GM12892 (cell line): ENCODE measurements around the gene PROZ.
"Not testable (repeated sequence)": the region's sequence is repeated elsewhere in the genome, so short reads cannot be mapped to it uniquely, and the experiment has no call there.

Experiments used
- DNase-seq: peaks from one replicate; pipeline ENCODE4 v3.0.0; 2011; ENCODE audit not compliant: insufficient read length
- FAIRE-seq: peaks from 2 replicates; lab custom pipeline; 2011; peaks lifted over from hg19 to GRCh38; lab: Jason Lieb, UNC
- POLR2A ChIP-seq: IDR thresholded peaks from 2 replicates; pipeline ENCODE4 v1.6.1; 2011; ENCODE audit warnings: low read depth, low read length, control low read depth
- POLR2AphosphoS5 ChIP-seq: IDR thresholded peaks from 2 replicates; pipeline ENCODE4 v1.6.1; 2011; ENCODE audit warnings: low read depth, low read length, control low read depth
- TAF1 ChIP-seq: IDR thresholded peaks from 2 replicates; pipeline ENCODE4 v1.6.1; 2011; ENCODE audit warnings: low read depth, mild to moderate bottlenecking, control low read depth, low read length, borderline replicate concordance

The PROZ gene

GRCh38 chr13:113155201-113155600 is 3.2 kb upstream of the PROZ start:
- FAIRE-seq = no peak
- TF ChIP-seq TAF1 = no peak
- no peak for TF ChIP-seq POLR2A
- no peak for TF ChIP-seq POLR2AphosphoS5
- no peak for DNase-seq

GRCh38 chr13:113155982-113156655 is 2.3 kb upstream of the PROZ start:
- FAIRE-seq (no peak), DNase-seq (no peak)
- no peak for TF ChIP-seq POLR2AphosphoS5
- no peak for TF ChIP-seq POLR2A
- TF ChIP-seq TAF1 = no peak

DNA sequence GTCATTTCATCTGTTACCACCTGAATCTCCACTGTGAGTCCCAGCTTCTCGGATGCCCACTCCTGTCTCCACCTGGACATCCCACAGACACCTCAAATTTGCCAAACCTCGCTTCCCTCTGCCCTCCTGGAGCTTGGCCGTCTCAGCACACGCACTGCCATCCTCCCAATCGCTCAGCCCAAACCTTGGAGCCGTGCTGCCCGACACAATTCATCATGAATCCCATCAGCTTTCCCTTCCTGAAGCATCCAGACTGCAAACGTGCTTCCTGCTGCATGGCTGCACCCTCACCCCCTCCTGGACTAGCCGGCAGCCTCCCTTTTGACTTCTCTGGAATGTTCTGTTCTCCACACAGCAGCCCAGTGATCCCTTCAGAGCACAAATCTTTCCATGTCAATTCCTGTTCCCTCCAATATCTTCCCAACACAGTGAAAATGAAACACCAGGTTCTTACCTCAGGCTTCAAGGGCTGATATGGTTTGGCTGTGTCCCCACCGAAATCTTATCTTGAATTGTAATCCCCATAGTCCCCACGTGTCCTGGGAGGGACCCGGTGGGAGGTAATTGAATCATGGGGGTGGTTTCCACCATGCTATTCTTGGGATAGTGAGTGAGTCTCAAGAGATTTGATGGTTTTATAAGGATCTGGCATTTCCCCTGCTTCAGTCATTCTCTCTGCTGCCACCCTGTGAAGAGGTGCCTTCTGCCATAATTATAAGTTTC is 1.1 kb upstream of the PROZ start:
- FAIRE-seq (no peak), DNase-seq (no peak)
- TF ChIP-seq POLR2AphosphoS5 (no peak), TAF1 (no peak), POLR2A (no peak)

DNA sequence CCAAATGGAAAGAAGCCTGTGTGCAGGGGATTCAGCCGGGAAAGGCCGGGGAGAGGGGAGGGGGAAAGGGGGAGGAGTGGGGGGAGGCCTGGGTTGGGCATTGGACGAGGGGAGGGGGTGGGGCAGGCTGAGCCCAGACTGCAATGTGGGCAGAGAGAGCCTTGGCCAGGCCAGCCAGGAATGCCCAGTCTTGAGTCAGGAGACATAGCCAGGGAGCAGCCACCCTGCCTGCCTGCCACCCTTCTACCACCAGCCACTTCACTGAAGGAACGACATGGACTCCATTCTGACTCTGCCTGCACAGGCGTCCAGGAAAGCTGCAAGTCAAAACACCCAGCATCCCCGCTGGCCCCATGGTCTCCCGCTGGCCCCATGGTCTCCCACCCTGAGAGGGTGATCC is 498 bp downstream of the PROZ start:
- no peak for FAIRE-seq
- DNase-seq = no peak

GRCh38 chr13:113159701-113160100 is 1.3 kb downstream of the PROZ start:
- DNase-seq (no peak), FAIRE-seq (no peak)
- TF ChIP-seq TAF1 (no peak), POLR2AphosphoS5 (no peak), POLR2A (no peak)

More for the DNA sequence above, 498 bp downstream of the PROZ start:
- TF ChIP-seq POLR2AphosphoS5 (no peak), TAF1 (no peak), POLR2A (no peak)

DNA sequence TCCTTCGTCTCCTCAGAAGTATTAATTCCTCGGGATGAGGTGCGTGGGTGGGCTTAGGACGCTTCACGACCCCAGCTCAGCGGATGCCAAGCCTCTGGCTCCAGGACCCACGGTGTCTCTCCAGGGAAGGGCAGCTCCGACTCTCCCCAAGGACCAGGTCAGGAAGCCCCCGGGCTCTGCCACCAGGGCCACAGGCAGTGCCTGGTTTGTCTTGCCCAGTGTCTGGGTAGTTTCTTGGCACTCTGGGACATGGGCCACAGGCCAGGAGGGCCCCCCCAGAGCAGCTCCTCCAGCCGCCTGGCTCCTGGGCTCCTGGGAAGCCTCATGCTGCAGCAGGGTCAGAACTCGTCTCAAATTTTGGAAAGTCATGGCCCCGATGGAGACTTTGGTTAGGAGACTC is 2.5 kb downstream of the PROZ start:
- FAIRE-seq = no peak
- no peak for TF ChIP-seq POLR2AphosphoS5
- TF ChIP-seq TAF1 = no peak
- no peak for TF ChIP-seq POLR2A

GRCh38 chr13:113161433-113161832 is 3.0 kb downstream of the PROZ start:
- DNase-seq (no peak), FAIRE-seq (no peak)

More for the DNA sequence above, 2.5 kb downstream of the PROZ start:
- DNase-seq = no peak

GRCh38 chr13:113161975-113162374 is 3.5 kb downstream of the PROZ start:
- FAIRE-seq, DNase-seq: not testable (repeated sequence)

More at GRCh38 chr13:113161433-113161832, 3.0 kb downstream of the PROZ start:
- TF ChIP-seq POLR2AphosphoS5 = no peak
- no peak for TF ChIP-seq TAF1
- TF ChIP-seq POLR2A = no peak

- no peak for TF ChIP-seq TAF1
- no peak for FAIRE-seq
- no peak for DNase-seq
Observed at GRCh38 chr13:113162783-113163685, 4.6 kb downstream of the PROZ start.

DNA sequence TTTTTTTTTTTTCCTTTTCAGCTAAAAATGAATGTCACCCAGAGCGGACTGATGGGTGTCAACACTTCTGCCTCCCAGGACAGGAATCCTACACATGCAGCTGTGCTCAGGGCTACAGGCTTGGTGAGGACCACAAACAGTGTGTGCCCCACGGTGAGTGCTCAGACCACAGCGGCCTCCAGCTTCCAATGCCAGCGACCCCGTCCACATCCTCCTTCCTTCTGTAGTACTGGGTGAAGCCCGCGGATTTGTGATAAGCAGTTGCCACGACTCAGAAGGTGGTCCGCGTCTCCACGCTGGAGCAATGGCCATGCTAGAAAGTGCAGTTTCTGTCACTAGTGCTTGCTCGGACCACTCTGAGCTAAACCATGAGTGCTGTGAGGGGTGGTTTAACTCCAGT is 6.0 kb downstream of the PROZ start:
- no peak for FAIRE-seq

GRCh38 chr13:113166266-113166665 is 7.8 kb downstream of the PROZ start:
- DNase-seq (no peak), FAIRE-seq (no peak)
- TF ChIP-seq POLR2AphosphoS5 = no peak
- TF ChIP-seq POLR2A = no peak
- TF ChIP-seq TAF1 = no peak

More for the DNA sequence above, 6.0 kb downstream of the PROZ start:
- TF ChIP-seq TAF1 (no peak), POLR2AphosphoS5 (no peak), POLR2A (no peak)
- no peak for DNase-seq

GRCh38 chr13:113166681-113167080 is 8.2 kb downstream of the PROZ start:
- TF ChIP-seq POLR2A (no peak), TAF1 (no peak), POLR2AphosphoS5 (no peak)

More at GRCh38 chr13:113166681-113167080, 8.2 kb downstream of the PROZ start:
- DNase-seq (no peak), FAIRE-seq (no peak)
